Tongue (tissue), 2 donors: ENCODE results near the gene HIPK2. TPM values are rescaled to one million over a fixed set of nuclear protein-coding genes. Genes with fewer than 3 reads are reported as not detected.

Experiments used
- DNase-seq: peaks from one replicate; pipeline ENCODE4 v3.0.0-alpha.2; 2015
- total RNA-seq: library from RNA; depleted of rRNA; stranded (reverse); fragments of >200 nt; gene quantifications from one replicate; pipeline ENCODE4 v1.2.3, GENCODE V29; 2014

The HIPK2 gene
- total RNA-seq, 1 donor from 2014 or later: 14.8 TPM

DNA sequence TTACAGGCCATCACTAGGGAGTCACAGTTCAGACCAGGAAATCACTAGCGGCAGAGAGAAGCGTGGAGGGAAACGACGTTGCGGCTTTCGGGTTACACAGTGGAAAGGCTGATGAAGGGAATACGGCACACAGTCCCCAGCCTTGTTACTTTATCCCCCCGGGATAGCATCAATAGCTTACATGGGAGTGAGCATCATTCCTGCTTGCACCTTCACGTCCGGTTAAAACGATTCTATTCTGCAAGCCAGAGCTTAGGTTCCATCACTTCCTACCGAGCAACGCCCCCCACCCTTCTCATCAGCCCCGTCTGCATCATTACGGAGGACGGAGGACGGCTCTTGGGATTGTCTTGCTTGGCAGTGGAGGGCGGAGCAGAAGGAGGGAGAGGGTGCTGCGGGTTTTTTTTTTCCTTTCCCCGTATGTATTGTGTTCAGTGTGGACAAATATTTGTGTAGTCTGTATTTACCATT is 129.4 kb downstream of the HIPK2 start:
- no peak for DNase-seq

DNA sequence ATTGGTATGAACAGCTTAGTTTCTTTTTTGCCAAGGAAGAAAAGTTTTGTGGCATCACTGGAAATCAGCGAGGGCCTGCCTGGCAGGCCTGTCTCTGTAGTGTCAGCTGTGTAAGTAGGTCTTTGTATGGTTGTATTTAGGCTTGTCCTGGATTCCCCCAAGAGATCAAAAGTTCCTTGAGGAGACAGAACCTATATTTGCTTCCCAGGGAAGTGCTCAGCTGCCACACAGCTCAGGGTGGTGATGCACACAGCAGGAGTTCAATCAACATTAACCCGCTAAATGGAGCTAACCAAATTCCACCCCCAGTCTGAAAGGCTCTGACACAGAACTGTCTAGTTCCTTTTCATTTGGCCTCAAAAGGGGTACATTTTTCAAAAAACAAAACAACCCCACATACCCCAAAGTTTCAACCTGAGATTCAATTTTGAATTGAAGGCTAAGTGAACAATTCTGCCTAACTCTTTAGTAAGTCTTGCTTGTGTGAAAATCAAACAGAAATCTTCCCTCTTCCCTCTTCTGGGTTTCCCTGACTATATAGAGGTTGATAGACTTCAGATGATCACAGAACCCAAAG is 129.9 kb downstream of the HIPK2 start:
- DNase-seq: no peak

DNA sequence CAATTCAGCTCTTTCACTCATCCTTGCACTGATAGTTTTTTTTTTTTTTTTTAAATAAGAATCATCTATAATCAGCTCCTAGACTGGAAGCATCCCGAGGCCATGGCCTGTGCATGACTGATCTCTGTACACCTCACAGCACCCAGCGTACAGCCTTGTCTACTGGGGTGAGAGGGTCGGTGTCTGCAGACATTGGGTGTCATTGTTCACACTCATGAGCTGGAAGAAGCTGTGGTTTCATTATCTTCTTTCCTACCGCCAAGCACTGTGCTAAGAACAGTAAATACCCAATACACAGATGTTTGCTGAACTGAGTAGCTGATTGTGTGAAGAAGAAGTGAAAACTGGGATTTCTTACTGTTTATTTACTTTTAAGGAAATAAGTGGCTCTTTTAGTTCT is 130.7 kb downstream of the HIPK2 start:
- no peak for DNase-seq

DNA sequence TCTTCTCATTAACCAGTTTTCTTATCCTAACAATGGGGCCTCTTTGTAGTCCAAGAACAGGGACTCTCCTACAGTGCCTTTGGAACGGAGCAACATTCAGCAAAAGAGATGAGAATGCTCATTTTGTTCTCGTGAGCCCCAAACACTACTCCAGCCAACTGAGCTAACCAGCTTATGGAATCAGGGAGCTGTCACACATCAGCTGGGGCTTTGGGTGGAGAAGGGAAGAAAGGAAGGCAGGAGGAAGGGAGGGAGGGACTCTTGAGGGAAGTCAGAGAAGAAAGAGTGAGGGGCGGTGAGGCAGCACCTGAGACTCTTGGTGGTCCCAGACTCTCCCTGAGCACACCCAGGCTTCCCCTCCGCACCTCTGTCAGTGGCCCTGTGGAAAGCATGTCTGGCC is 131.2 kb downstream of the HIPK2 start:
- DNase-seq: no peak

DNA sequence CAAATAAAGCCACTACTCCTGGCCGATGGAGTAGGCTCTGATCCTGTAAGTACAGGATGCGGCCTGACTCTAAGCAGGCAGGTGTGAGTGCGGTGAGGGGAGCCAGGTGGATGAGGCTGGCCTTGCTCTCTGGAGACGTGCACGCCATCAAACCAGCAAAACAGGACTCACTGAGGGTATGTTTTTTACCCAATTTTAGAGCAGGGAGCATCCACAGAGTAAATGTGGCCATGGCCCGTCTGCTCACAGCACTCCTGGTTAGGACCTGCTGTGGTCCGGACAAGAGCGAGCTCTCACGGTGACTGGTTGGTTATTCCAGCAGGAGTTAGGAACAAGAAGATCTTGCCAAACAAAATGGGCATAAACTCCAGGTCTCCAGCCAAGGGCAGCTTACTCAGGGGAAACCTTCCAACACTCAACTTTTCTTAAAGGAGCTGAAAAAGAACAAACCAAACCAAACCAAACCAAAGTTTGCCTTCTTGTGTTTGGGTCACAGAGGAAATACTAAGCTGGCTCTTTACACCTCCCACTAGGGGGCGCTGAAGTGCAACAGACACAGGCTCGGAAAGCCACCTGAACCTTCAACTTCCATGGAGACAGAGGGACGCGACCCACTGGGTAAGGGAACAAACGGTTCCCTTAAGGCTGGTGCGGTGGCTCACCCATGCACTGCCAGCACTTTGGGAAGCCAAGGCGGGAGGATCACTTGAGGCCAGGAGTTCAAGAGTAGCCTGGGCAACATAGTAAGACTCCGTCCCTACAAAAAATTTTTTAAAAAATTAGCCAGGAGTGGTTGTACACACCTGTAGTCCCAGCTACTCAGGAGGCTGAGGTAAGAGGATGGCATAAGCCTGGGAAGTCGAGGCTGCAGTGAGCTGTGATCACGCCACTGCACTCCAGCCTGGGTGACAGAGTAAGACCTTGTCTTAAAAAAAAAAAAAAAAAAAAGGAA is 131.9 kb downstream of the HIPK2 start:
- DNase-seq: peak; percentile 94

DNA sequence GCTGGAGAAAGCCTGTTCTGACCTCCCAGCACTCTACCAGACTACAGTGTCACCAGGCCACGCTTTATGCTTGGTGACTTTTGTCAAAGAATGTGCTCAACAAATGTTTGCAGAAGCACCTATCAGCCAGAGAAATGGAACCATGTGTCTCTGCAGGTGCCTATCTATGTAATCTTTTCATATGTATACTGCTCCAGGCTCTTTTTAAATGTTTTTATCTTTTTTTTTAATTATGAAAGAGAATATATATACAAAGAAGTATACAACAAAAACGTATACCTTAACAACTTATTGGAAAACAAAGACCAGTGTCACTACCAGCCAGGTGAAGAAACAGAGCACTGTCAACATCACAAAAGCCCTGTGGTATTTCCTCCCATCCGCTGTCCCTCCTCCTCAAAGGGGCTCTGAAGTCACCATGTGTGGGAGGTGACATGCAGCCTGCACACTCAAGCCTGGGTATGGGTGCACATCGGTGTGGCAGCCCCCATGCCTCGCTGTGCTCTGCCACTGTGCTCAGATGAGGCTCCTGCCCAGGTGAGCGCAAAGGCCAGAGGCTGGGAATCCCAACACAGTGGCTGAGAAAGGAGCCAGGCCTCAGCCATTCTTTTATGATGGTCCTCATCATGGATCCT is 133.7 kb downstream of the HIPK2 start:
- no peak for DNase-seq

DNA sequence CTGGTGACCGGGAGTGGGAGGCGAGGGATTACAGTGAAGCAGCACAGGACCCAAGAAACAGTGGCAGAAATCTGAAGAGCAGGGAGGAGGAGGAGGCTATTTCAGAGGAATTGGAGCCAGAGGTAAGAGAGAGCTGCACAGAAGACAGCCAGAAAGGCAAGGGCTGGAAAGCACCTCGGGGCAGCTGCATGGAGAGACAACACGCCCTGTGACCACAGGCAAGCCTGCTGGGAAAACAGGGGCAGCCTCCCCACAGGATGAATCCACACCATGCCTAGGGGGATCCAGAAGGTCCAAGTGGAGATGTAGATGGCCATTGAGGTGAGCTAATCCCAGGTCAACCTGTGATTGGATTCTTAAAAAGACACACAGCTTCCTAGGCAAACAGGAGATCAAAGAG is 135.5 kb downstream of the HIPK2 start:
- DNase-seq: no peak

DNA sequence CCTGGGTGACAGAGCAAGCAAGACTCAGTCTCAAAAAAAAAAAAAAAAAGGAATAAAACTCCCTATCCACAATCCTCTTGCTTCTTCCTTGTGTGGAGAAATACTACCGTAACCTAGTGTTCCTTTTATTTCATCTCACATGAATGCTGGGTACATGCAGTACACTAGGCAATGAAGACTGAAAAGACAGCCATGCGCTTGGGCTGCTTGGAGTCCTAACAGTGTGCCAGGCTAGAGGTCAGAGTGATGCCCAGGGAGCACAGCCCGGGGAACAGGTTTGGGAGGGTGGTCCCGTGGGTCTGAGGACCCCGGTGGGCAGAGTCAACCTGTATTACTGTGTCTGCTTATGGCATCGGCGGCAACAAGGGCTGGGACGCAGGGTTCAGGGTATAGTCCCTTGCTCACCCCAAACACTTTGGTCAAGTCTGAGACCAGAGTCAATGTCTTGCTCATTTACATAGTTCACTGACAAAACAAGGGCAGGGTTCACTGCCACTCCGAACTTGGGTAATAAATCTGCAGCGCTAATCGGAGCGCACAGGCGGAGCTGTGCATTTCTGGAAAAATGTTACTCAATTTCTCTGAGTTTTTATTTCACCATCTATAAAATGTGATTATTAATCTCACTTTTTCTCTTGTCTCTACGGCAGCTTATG is 136.3 kb downstream of the HIPK2 start:
- DNase-seq: no peak

DNA sequence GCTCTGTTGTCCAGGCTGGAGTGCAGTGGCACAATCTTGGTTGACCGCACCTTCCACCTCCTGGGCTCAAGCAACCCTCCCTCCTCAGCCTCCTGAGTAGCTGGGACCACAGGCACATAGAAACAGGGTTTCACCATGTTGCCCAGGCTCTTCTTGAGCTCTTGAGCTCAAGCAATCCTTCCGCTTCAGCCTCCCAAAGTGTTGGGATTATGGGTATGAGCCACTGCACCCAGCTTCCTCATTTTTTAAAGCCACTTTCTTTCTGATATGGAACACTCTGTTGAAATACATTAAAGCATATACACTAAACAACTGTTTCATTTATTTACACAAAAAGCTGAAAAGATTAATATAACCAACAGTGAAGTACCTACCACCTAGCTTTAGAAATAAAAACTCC is 137.1 kb downstream of the HIPK2 start:
- no peak for DNase-seq

DNA sequence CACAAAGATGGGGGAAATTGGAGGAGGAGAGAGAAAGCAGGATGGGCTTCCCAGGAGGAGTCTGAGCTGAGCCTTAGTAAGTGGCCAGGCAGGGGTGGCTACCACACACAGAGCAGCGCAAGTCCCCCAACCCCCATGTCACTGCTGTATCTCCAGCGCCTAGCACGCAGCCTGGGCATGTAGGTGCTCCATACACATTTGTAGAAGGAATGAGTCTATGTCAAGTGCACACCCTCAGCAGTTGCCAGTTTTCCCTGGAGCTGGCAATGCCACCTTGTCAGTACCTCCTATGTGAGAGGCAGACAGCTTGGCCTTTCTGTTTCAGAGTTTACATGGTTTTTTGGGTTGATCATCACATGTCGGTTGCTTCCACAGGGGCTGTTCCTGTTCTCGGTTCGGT is 138.2 kb downstream of the HIPK2 start:
- DNase-seq: no peak

DNA sequence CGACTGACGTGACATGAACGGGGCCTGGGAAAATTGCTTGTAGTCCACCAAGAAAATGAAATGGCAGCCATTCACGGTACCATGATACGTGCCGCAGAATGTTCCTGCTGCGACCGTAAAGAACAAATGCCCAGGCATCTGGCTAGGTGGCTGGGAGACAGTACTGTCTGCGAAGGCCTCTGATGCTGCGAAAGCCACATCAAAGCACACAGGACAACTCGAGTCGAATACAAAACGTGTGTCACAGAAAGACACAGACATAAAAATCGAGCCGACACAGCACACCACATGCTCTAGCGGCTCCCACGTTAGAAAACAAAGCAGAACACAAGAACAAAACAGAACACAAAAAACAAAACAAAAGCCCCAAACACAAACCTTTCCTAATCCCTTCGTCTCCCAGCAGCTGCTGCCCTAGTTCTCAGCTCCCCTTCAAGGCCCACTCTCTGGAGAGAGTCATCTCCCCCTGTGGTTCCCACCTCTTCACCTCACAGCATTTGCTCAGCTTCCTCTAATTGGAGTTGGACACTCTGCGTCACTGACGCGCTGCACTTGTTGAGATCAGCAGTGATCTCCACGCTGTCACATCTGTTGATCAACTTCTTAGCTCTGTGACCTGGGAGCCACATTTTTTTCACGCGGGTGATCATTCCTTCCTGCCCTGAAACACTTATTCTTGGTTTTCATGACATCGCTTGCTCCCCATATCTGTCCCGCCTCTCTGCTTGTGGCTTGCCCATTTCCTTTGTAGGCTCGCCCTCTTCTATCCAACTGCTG is 142.1 kb downstream of the HIPK2 start:
- no peak for DNase-seq

DNA sequence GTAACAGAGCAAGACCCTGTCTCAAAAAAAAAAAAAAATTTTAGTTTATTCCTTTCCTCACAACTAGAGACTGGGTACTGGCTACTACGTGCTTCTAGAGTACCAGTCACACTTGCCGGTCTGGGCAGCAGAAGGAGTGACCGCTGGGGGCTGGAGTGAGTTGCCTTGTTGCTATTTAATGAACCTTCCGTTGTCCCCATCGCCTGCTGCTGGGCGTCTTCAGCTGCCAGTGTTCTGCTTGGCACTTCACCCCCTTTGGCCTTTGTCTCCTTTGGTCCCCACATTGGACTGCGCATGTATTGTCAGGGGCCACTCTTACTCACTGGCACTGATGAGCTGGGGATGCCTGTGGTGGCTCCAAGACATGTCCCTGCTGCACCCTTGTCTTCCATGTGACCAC is 143.7 kb downstream of the HIPK2 start:
- DNase-seq: no peak

DNA sequence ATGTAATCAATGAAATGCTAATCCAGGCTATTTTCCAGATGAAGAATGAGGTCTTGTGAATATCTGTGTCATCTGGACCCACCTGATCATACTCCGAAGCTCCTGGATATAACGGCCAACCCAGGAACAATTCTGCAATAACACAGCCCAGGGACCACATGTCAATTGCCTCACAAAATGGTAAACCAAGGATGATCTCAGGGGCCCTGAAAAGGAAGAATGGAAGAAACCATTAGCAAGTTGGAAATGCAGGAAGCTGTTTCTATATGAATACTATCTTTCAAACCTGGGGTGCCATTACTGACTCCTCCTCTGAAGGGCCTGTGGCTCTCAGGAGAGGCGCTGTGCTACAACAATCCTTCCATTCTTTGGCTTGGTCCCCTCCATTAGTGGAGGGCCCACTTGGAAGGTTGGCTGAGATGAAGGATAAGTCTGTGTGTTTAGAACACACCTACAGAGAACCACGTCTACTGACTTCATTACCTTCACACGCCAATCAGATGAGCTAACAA is 146.2 kb downstream of the HIPK2 start:
- DNase-seq: no peak

DNA sequence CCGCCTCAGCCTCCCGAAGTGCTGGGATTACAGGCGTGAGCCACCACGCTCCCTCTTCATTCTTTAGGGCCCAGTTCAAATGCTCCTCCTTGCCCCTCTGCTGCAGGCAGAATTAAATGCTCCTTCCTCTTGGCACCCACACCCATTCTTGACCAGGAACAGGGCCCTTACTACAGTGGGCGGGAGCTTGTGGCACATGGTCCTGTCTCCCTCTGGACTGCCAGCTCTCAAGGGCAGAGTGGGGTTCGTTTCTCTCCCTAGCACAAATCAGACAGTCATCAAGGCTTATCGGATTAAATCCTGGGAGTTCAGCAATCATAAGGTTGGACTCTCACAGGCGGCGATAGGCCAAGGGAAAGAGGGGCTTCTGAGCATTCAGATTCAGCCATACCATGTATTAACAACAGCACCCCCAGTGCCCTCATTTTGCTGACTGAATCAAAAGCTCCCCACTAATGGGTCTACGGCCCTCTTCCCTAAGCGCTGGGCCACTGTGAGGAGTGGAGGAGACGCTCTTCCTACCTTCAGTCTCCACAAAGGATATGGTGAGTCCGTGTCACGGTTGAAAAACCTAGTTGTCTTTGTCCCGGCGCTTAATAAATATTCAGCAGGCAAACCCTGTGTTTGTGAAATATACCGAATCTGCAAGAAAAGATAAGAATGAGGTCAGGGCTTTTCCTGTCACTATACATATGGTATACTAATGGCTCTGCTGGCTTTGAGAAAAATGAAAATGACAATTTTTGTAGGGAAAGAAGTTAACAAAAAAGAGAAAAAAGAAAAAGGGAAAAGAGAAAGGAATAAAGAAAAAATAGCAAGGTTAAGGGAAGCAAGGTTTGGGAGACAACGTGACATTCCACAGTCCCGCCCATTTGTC is 146.9 kb downstream of the HIPK2 start:
- DNase-seq: no peak

DNA sequence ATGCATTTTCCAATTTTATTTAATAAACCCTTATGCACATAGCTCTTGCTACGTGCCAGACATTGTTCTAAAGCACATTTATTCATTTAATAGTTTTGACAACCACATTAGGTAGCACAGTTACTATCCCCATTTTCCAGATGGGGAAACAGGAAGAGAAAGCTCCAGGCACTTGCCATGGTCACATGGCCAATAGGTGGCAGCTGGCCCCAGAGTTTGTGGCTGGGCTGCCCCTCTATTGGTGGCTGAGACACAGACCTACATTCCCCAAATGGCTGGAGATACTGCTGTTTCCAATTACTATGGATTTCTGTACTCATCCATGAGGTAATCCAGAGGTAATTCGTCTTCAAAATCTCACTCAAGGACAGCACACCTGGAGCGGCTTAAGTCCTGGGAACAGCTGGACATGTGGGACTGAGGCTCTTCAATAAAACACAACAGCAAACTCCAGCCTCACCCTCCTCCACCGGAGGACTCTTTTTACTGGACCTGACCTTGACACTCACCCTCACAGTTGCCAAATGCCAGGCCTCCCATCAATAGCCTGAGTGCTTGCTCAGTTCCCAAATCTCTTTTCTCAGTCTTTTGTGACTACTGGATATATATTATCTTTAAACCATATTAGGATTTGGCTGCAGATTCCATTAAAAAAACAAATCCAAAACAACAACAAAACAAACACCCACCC is 148.3 kb downstream of the HIPK2 start:
- peak; percentile 46 for DNase-seq

DNA sequence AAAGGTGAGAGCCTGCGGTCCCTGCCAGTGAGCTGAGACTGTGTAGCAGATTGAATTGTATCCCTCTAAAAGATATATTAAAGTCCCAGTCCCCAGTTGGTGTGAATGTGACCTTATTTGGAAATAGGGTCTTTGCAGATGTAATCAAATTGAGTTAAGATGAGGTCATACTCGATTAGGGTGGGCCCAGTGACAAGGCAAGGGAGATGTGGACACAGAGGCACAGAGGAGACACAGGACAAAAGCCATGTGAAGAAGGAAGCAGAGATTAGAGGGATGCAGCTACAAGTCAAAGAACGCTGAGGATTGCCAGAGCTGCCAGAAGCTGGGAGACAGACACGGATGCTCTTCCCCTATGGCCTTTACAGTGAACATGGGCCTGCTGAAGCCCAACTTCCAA is 150.0 kb downstream of the HIPK2 start:
- no peak for DNase-seq

DNA sequence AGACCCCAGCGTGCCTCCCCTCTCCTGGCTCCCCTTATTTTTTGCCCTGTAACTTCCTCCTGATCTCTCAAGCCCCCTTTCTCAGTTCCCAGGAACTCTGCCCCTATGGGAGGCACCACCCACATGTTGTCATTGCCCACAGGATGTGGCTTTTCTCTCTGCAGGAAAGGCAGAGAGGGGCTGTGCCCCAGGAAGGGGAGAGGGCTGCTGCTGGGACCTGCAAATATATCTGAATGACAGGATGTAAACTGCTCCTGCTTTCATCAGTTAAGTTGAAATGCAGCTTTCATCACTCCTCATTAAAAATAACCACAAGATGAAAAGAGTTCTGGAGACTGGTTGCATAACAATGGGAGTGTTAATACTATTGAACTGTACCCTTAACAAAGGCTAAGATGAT is 151.0 kb downstream of the HIPK2 start:
- DNase-seq: no peak

DNA sequence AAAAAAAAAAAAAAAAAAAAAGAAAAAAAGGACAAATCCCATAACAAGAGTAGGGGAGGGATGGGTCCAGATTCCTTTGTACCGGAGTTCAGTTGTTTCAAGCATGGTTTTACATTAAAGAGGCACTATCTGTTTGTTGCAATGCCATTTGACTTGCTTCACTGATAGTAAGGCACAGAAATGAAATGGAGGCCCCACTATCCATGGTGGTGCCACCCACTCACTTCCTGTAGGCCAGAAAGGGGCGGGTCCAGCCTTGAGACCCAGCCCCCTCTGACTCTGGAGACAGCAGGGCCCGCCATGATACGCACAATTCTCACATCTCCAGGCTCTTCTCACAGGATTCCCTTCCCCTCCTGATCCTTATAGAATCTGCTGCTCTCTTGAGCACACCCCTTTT is 154.3 kb downstream of the HIPK2 start:
- DNase-seq: no peak

DNA sequence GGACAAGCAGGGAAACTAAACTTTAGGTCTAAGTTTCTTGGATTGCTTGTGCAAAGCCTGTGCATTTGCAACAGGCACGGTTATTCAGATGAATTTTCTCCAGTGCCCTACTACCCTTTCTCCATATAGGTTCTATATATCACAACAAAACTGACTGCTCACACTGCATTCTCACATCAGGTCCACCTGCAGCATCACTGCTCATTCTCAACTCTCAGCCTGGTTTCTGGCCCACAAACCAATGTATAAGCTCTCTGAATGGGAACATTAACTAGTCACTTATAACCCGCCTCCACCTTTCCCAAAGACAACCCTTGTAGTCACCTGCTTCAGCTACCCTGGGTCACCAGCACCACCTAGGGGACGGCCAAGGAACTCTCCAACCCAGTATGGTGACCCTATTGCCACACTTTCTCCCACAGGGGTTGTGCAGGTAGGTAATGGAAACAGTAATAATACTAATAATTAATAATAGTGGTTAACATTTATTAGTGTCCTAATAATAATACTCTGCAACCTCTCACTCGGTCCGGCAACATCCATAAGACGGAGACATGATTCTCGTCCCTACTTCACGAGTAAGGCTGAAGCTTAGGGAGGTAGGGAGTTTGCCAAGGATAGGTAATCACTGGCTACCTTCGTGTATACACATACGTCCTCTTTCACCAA is 157.0 kb downstream of the HIPK2 start:
- DNase-seq: peak; percentile 30

DNA sequence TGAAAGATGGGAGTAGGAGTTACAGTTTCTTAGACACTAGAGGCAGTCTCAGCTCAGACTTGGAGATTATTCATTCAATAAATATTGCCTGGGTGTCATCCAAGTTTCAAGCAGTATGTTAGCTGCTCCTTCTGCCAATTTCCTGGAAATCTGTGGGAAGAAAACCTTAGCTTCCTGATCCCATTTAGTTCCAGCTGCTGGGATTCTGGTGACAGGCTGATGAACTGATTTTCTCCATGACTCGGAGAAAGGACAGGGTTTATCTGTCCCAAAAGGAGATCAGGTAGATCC is 158.5 kb downstream of the HIPK2 start:
- peak; percentile 66 for DNase-seq
